GM18907 (cell line): ENCODE measurements around the gene AGXT.

Experiments used
- ATAC-seq: cut with Tn5 transposase; IDR thresholded peaks from one replicate; pipeline ENCODE4 v1.9.1; 2021; ENCODE audit warnings: mild to moderate bottlenecking, moderate library complexity; ENCODE audit not compliant: unreplicated experiment

AGXT gene

DNA sequence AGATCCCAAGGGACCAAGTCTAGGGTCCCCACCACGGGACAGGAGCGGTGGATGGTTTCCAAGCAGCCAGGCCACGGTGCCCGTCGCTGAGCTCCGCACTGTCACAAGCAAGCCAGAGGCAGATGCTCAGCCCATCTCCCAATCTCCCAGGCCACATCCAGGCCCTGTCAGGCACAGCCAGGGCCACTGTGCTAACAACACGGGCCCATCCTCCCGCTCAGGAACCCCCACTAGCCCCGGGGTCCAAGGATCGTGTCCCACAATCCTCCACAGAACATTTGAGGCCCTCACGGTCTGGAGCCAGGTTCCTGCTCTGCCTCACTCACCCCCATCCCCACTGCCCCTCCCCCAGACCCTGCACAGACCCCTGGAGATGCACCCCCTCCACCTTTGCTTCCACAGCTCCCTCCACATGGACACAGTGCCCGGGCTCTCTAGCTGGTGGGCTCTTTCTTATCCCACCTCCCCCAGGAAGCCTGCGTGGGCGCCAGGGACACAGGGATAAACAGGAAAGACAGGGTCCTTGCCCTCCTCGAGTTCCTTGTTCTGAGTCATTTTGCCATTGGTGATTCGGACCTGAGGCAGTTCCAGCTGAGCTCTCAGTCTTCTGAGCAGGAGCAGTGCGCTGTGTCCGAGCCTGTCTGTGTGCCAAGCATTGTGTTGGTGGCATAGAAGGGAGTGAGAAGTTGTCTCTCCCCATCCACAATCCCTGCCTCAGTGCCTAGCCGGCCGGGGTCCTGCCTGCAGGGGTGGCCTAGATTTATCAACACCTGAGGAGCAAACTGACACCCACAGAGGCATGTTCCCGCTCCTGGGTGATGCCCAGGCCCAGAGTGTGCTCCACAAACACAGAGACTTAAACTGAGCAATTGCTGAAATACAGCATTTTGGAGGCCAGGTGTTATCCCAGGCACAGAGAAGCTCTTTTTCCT lies 44.5 kb downstream of the AGXT start:
- no peak for ATAC-seq

DNA sequence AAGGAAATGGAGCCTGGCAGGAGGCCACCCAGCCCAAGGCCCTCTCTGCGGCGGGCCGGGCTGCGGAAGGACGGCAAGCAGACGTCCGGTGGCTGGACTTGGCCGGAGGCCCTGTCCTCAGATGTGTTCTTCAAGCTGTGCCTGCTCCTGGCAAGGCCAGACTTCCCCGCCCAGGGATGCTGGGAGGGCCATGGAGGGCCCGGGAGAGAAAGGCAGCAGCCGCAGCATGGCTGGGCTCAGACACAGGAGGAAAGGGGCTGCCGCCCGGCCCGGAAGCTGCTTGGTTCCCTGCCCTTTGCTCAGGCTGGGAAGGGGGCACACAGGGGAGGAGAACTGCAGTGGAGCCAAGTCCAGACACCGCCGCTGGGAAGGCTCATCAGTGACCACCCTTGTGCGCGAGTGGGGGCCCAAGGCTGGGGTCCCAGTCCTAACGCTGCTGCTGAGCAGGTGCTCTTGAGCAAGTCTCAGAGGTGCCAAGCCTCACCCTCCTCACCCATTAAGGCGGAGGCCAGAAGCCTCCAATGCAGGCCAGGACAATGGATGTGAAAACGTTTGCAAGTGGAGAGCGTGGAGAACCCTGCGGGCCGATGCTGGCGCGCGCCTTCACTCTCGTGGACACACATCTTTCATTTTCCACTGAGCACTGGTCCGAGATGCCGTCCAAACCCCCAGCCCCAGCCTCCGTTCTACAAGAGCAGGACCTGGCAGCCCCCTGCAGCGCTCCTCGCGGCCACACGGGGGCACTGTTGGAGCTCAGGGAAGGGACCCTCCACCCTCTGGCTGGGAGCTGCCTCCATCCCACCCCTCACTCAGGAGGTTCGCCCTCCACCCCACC lies 45.4 kb downstream of the AGXT start:
- no peak for ATAC-seq

DNA sequence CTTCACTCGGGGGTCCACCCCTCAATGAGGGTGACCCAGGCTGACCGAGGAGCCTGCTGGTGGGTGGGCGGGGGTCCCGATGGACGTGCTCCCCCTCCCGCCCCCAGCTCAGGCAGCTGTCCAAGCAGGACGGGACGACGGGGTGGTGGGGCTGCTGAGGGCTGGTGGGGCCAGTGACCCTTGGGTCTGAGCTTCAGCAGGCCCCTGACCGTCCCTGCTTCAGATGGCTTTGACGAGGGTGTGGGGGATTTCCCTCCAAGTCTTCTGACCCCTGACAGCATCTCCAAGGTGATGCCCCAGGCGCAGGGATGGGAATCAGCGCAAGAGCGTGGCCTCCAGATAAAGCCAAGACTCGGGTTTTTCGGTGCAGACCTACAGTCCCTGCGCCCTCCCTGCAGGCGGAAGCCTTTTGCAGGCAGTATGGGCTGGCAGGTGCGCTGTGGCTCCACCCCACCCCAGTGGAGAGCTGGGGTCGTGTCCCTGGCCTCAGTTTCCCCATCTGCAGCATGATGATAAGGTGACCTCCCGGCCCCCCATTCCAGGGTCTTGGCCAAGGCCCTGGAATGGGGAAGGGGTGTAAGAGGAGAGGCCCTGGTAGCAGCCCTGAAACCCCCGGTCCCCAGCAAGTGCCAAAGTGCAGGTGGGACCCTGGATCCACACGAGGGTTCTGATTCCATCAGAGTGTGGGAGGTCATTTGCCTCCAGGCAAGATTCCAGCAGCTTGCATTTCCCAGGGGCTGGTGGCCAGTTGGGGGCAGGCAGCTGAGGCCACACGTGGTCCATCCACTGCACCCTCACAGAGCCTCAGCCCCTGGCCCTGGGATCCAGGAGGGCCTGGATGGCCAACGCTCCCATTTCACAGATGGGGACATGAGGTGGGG lies 46.3 kb downstream of the AGXT start:
- ATAC-seq: no peak

DNA sequence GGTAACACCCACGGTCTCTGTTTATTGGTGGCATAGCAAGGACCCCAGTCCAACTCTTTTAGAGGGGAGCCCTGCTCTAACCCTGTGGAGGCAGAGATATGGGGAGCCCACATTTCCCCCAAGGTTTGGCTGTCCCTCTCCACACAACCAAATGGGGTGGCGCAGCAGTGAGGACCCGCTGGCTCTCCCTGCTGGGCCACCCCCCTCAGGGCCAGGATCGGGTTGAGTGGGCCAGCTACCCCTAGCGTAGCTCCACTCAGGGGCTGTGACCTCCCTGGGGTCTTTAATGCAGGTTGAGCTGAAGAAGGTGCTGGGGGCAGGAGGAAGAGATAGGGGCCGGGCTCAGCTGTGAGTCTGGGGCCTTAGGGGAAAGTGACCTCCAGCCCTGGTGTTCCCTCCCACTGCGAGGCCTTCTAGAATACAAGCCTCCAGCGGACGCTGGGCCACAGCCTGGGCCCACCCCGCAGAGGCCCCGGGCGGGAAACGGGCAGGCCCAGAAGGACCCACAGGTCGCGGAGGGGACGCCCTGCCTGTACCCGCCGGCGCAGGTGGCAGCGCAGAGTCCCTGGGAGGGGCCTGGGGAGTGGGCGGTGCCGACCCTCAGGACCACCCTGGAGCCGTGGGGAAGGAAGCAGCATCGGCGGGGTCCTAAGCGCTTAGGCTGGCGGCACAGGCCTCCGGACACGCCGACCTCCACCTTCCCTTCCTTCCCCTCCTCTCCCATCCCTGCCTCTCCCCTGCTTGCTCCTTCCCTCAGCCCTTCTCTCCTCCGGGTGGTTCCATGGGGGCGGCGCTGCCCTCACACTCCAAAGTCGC lies 47.1 kb downstream of the AGXT start:
- ATAC-seq: no peak

DNA sequence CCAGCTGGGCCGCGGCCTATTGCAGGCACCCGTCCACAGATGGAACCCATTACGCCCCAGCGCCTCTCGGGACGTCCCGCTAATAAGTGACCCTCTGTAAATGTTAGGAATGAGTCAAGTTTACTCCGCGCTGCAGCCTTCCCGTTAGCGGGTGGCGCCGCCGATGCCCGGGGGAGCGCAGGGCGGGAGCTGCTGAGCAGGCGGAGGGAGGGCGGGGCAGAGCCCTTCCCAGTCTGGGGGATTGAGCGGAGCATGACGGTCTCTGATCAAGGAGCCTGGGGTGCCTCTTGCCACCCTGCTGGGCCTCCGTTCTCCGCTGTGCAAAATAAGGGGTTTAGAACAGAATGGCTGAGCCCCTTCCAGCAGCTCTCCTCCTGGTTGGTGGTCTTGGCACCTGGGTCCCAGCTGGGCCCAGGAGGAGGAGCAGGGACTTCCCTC lies 48.0 kb downstream of the AGXT start:
- no peak for ATAC-seq

DNA sequence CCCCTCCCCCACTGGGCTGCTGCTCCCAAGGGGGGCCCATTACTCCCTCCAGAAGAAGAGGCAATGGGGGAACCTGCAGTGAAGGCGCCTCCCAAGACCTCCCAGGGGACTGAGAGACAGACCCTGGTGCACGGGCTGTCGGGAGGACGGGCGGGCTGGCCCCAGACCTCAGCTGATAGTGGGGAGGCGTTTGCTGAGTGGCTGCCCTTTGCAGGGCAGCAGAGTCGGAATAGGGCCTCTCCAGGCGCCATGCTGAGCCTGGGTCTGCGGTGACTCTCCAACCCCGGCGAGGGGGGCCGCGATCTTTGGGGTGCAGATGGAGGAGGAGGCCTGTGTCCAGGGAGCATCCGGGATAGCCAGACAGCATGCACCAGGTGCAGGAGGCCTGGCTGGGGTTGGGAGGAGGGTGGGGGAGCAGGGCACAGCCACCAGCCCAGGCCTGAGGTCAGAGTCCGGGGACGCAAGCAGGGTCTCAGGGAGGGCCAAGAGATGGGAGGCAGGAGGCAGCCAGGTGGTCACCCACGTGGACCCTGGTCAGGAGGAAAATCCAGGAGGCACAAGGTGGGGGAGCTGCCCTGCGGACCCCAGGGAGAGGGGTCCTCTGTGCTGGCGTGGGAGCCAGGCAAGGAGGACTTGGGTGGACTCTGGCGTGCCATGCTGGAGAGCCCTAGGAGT lies 48.5 kb downstream of the AGXT start:
- ATAC-seq: no peak

DNA sequence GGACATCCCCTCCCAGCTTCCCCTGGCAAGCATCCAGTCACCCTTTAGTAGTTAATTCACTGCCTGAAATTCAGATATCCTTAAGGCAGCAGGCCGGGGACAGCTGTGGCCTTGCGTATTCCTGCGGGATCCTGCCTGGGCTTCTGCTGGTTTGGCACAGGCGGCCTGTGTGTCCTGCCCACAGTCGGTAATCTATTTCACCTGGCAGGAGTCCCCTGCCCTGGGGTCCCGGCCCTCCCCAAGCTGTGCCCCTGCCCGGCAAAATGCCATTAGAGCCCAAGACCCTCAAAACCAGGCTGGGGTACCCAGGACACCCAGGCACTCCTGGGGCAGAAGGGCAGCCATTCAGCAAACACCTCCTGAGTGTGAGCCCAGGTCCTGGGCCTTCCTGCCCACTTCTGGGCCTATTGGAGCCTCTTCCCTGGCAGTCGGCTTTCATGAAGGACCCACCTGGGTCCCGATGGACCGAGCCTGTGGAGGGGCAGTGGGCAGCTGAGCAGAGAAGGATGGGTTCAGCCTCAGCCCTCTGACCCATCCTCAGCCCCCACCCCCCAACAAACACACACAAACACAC lies 49.1 kb downstream of the AGXT start:
- no peak for ATAC-seq

DNA sequence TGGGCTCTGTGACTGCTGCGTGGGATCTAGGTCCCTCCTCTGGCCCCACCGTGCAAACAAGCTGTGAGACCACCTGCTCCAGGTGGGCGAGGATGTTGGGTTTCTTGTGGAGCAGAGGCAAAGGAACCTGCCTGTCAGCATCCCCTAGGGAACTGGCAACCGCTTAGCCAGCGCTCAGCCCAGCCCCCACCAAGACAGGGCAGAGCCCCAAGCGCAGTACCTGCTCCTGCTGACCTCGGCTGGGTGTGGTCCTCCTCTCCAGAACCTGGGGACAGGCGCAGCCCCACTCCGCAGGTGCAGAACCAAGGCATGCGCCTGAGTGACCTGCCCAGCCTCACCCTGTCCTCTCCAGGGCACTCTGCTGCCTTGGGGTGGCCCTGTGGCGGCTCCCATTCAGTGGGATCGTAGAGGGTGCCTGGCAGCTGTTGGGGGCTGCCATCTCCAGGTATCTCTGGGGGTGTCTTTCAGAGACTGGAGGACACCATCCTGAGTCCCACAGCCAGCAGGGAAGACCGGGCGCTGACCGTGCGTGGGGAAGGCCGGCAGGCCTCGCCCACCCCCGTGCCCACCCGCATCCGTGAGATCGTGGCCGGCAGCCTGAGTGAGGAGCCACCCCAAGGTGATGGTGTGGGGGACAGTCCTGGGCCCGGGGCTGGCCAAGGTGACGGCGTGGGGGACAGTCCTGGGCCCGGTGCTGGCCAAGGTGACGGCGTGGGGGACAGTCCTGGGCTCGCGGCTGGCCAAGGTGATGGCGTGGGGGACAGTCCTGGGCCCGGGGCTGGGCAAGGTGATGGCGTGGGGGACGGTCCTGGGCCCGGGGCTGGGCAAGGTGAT lies 49.9 kb downstream of the AGXT start:
- ATAC-seq: no peak

DNA sequence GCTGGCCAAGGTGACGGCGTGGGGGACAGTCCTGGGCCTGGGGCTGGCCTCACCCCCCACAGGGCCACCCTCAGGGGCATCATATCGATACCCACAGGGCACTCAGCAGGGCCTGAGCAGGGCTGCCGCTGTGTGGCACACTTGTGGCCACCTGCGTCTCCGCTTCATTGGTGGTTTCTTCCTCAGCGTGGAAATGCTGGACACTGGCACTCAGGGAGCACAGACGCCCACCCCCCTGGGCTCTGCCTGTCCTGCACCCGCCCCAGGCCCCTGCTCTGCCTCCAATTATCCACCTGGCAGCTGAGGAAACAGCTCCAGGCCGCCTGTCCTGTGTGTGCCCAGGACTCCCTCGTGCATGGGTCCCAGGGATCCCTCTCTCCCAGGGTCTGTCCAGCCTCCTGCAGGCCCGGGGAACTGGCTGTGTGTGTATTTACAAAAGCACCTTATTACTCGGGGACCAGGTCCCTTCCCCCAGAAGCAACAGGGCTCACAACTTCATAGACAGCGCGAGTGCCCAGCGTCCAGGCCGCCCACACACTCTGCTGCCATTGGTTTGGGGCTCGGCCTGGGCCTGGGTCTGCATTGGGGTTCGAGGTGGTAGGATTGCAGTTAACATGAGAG lies 50.6 kb downstream of the AGXT start:
- no peak for ATAC-seq

DNA sequence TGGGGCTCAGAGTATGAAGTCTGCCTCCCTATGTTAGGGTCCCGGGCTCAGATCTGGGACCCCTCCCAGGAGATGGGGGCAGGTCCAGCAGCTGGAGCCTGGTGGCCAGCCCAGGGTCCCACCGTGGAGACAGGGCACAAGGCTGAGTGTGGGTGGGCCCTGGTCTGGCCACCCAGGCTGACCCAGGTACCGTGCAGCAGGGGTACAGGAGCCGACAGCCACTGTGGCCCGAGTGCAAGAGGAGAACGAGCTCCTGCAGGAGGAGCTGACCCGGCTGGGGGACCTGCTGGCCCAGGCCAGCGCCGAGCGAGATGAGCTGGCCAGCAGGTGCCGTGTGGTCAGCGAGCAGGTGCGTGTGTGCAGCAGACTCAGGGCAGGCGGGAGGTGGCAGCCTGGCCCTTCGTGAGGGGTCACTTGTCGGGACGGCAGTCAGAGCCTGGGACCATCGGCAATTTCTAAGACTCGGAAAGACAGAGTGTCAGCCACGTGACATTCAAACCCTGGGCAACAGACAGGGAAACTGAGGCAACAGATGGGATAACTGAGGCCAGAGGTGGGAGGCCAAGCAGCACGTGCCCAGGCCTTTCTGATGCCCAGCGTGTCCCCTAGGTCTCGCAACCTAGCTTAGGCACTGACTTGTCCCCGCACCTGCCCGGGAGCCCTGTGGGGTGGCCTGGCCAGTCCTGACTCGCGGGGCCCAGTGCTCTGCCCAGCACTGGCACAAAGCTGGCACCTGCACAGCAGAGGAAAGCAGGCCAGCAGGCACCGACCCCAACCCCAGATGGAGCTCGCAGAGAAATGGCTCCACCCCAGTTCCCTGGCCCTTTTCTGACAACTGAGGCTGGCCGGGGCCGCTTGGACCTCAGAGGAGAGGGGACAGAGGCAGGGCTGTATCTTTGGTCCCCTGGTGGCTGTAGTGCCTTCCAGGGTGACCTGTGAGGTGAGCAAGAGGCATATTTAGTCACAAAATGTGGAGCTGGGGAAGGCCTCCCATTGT lies 51.5 kb downstream of the AGXT start:
- no peak for ATAC-seq

DNA sequence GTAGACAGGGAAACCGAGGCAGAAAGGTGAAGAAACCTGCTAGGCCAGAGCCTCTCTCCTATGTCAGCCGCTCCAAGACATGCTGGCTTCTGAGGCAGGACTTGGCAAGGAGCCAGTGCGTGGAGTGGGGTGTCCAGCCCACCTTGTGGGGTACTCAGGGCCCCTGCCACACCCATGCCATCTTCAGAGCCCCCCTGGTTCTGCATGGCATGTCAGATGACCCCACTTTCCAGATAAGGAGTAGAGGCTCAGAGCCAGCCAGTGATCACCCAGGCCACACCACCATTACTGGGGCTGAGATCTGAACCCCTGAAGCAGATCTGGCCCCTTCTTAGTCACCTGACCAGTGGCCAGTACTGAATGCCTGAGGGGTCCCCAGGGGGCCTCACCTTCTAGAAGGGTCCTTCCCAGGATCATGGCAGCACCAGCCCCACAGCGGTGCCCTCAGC lies 52.2 kb downstream of the AGXT start:
- ATAC-seq: no peak

DNA sequence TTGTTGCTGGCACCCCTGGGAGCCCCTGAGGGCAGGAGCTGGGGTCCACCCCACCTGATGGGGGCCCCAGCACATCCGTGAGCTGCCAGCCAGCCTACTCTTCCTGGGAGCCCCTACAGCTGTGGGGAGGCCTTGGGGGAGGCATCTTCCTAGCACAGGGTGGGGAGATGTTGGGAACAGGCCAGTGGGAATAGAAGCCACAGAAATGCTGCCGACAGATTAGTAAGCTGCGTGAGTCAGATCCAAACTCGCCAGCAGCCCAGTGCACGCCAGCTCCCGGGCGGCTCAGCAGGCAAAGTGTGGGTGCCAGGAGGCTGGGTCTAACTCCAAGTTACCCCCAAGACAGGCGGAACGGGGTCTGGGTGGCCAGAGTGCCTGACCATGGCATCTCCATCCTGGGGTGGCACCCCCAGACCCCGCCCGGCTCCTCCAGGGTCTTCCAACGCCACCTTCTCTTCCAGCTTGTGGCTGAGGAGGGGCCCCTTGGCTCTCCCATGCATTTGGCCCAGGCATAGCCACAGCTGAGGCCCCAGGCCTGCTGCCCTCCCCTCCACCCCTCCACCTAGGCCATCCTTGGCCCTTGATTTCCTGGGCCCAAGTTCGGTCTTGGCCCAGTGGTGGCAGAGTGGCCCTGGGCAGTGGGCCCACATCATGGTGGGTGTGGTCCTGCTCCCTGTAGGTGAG lies 52.8 kb downstream of the AGXT start:
- no peak for ATAC-seq

DNA sequence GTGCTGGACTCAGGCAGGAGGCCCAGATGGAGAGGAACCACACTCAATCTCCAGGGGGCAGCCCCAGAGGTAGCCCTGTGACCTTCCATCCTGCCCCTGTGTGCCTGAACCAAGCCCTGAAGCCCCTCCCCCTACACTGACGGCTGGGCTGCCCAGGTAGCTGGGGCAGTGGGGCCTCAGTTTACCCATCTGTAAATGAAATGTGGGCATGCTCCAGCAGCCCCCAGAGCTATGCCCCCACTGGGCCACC lies 53.3 kb downstream of the AGXT start:
- no peak for ATAC-seq

DNA sequence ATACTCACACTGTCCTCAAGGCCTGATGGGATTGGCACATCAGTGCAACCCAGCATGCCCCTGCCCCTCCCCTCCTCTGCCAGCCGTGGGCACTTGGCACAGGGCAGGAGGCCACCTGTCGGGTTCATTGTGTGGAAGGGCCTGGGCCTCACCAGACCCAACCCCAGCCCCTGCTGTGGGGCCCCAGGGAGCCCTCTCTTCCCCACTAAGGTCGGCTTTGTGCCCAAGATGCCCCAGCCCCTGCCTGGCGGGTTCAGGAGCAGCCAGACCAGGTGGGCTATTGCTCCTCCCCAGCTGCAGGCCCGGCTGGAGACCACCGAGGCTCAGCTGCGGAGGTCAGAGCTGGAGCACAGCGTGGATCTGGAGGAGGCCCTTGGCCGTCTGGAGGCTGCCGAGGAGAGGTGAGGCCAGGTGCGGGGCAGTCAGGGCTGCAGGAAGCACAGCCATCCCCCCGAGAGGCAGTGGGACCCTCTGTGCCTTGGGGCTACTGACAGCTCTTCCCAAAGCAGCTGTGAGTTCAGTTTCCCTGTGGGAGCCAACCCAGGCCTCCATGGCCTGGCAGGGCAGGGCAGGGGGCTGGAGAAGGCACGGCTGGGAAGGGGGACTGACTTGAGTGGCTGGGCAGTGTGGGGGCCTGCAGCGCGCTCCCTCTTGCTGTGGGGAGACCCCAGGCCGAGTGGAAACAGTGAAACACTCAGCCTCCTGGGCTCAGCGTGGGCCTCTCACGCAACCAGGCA lies 53.8 kb downstream of the AGXT start:
- ATAC-seq: no peak

DNA sequence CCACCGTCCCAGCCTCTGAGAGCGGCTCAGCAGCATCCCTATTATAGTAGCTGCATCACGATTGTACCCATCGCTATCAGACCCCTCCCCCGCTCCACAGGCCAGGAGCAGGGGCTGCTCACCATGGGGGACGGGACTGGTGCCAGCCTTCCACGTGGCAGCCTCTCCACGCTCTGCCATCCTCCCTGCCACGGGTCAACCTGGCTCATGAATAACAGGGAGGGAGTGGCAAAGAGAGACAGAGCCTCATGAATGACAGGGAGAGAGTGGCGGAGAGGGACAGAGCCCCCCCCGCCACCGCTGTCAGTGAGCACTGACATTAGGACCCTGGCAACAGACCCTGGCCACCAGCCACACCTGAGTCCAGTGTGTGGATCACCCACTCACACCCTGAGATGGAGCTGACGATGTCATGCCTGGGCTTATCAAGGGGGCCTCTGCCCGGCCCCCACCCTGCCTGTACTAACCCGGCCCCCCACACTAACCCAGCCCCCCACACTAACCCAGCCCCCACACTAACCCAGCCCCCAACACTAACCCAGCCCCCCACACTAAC lies 54.4 kb downstream of the AGXT start:
- no peak for ATAC-seq
